Omental fat pad (tissue), 4 donors: ENCODE measurements around the gene TNNT1. TPM values are rescaled to one million over a fixed set of nuclear protein-coding genes. Genes with fewer than 3 reads are reported as not detected.
"Not testable (repeated sequence)": the region's sequence is repeated elsewhere in the genome, so short reads cannot be mapped to it uniquely, and the experiment has no call there.

Experiments
- ATAC-seq: fragments of 150-250 bp; one replicate; pipeline ENCODE4 v1.9.1; 2016; ENCODE audit warnings: mild to moderate bottlenecking, moderate library complexity; ENCODE audit not compliant: low FRiP score
- DNase-seq: peaks from one replicate; pipeline ENCODE4 v3.0.0-alpha.2; 2019; ENCODE audit warnings: low spot score
- CTCF ChIP-seq, 3 donors: fragments of 450-650 bp; IDR thresholded peaks; one replicate each; pipeline ENCODE4 v1.5.1; 2016 to 2017; ENCODE audit warnings: antibody characterized with exemption in 3 of 3, mild to moderate bottlenecking in 3 of 3, moderate library complexity in 2 of 3
- total RNA-seq, 4 donors: library from RNA; depleted of rRNA; stranded (reverse); fragments of >200 nt; gene quantifications; one replicate each; pipeline ENCODE4 v1.1.0, GENCODE V29; 2016

The TNNT1 gene
- total RNA-seq, 4 donors from 2014 or later: 1.9 to 7.2 (median 4.3) TPM; not detected in 1

- DNase-seq (no peak), ATAC-seq (no peak)
- no peak for TF ChIP-seq CTCF (IDR thresholded peaks at IDR 0.05)
Measured at GRCh38 chr19:55175117-55175867, 26.3 kb upstream of the TNNT1 start.

GRCh38 chr19:55174425-55175116, 25.6 kb upstream of the TNNT1 start:
- DNase-seq (no peak), ATAC-seq (no peak)
- no peak for TF ChIP-seq CTCF (IDR thresholded peaks at IDR 0.05)

- DNase-seq: no peak
- TF ChIP-seq CTCF (IDR thresholded peaks at IDR 0.05): no peak
- ATAC-seq: peak; percentile 53
Measured at GRCh38 chr19:55173714-55174409, 24.9 kb upstream of the TNNT1 start.

GRCh38 chr19:55173186-55173713, 24.2 kb upstream of the TNNT1 start:
- ATAC-seq: no peak
- DNase-seq: no peak
- no peak for TF ChIP-seq CTCF (IDR thresholded peaks at IDR 0.05)

GRCh38 chr19:55172741-55173140, 23.7 kb upstream of the TNNT1 start:
- no peak for ATAC-seq
- DNase-seq: no peak
- no peak for TF ChIP-seq CTCF (IDR thresholded peaks at IDR 0.05)

- not testable (repeated sequence) for ATAC-seq, DNase-seq
Measured at GRCh38 chr19:55172318-55172717, 23.3 kb upstream of the TNNT1 start.

- no peak for DNase-seq
- ATAC-seq: no peak
- no peak for TF ChIP-seq CTCF (IDR thresholded peaks at IDR 0.05)
Measured at GRCh38 chr19:55171440-55171839, 22.4 kb upstream of the TNNT1 start.
